Mesenchymal stem cell (in vitro differentiated cells and primary cell): ENCODE measurements around the gene HIPK2.

Source experiments
- DNase-seq: peaks from one replicate; pipeline ENCODE4 v3.0.0-alpha.2; 2013
- H2AFZ ChIP-seq: one replicate; pipeline ENCODE4 v1.6.1; 2013; ENCODE audit warnings: low read depth, mild to moderate bottlenecking, control low read depth, inconsistent platforms, low read length, moderate library complexity
- H2AK5ac ChIP-seq: 2 replicates; pipeline ENCODE4 v1.6.1; 2013; ENCODE audit warnings: low read length, moderate library complexity, mild to moderate bottlenecking, inconsistent platforms; ENCODE audit not compliant: severe bottlenecking
- H2BK120ac ChIP-seq: one replicate; pipeline ENCODE4 v1.6.1; 2013; ENCODE audit warnings: low read depth, mild to moderate bottlenecking, inconsistent platforms, low read length, moderate library complexity
- H2BK12ac ChIP-seq, 2 experiments: one replicate each; pipeline ENCODE4 v1.6.1; 2013; ENCODE audit warnings: inconsistent platforms in 2 of 2, low read length in 2 of 2, mild to moderate bottlenecking in 2 of 2, moderate library complexity in 2 of 2, control low read depth in 1 of 2
- H2BK15ac ChIP-seq: one replicate; pipeline ENCODE4 v1.6.1; 2013; ENCODE audit warnings: mild to moderate bottlenecking, low read depth, inconsistent platforms; ENCODE audit not compliant: poor library complexity, severe bottlenecking
- H2BK5ac ChIP-seq: 2 replicates; pipeline ENCODE4 v1.6.1; 2013; ENCODE audit warnings: low read depth, mild to moderate bottlenecking, low read length, control low read depth, inconsistent platforms; ENCODE audit not compliant: poor library complexity, severe bottlenecking
- H3K14ac ChIP-seq, 2 experiments: one replicate each; pipeline ENCODE4 v1.6.1; 2013; ENCODE audit warnings: inconsistent platforms in 2 of 2, low read length in 2 of 2, control low read depth in 1 of 2, mild to moderate bottlenecking in 1 of 2, moderate library complexity in 1 of 2
- H3K18ac ChIP-seq, 2 experiments: one replicate each; pipeline ENCODE4 v1.6.1; 2013; ENCODE audit warnings: inconsistent platforms in 2 of 2, low read length in 2 of 2, control low read depth in 1 of 2, low read depth in 1 of 2, mild to moderate bottlenecking in 1 of 2
- H3K23ac ChIP-seq, 2 experiments: one replicate each; pipeline ENCODE4 v1.6.1; 2013; ENCODE audit warnings: inconsistent platforms in 2 of 2, low read length in 2 of 2, mild to moderate bottlenecking in 2 of 2, moderate library complexity in 2 of 2, control low read depth in 1 of 2
- H3K27ac ChIP-seq: 2 replicates; pipeline ENCODE4 v1.5.1; 2013; ENCODE audit warnings: mild to moderate bottlenecking, moderate library complexity, low read length, control low read depth, inconsistent platforms; ENCODE audit not compliant: poor library complexity, severe bottlenecking
- H3K27me3 ChIP-seq, 2 experiments: 2 replicates each; pipeline versions ENCODE4 v1.6.1 to v1.7.0; 2013; ENCODE audit warnings: low read length in 2 of 2, mild to moderate bottlenecking in 2 of 2, moderate library complexity in 2 of 2, control low read depth in 1 of 2, inconsistent platforms in 1 of 2; ENCODE audit not compliant: control insufficient read depth in 1 of 2, insufficient read depth in 1 of 2
- H3K36me3 ChIP-seq, 2 experiments: 2 replicates each; pipeline versions ENCODE4 v1.6.1 to v1.7.0; 2013; ENCODE audit warnings: low read length in 2 of 2, control low read depth in 1 of 2, inconsistent platforms in 1 of 2, low read depth in 1 of 2, mild to moderate bottlenecking in 1 of 2; ENCODE audit not compliant: insufficient read depth in 2 of 2, control insufficient read depth in 1 of 2
- H3K4ac ChIP-seq, 2 experiments: one replicate each; pipeline ENCODE4 v1.6.1; 2013; ENCODE audit warnings: inconsistent platforms in 2 of 2, low read length in 2 of 2, mild to moderate bottlenecking in 2 of 2, moderate library complexity in 2 of 2, control low read depth in 1 of 2, low read depth in 1 of 2
- H3K4me1 ChIP-seq: 2 replicates; pipeline ENCODE4 v1.6.1; 2013; ENCODE audit warnings: low read depth, low read length, control low read depth; ENCODE audit not compliant: control insufficient read depth, insufficient read depth
- H3K4me2 ChIP-seq: 2 replicates; pipeline ENCODE4 v1.6.1; 2013; ENCODE audit warnings: low read length, mild to moderate bottlenecking, inconsistent platforms; ENCODE audit not compliant: poor library complexity, severe bottlenecking
- H3K4me3 ChIP-seq, 2 experiments: 2 replicates each; pipeline versions ENCODE4 v1.5.1 to v1.7.0; 2013; ENCODE audit warnings: low read length in 2 of 2, mild to moderate bottlenecking in 2 of 2, control low read depth in 1 of 2, low read depth in 1 of 2; ENCODE audit not compliant: insufficient read depth in 1 of 2
- H3K79me1 ChIP-seq: replicated peaks from 2 replicates; pipeline ENCODE4 v1.6.1; 2013; ENCODE audit warnings: mild to moderate bottlenecking, control low read depth, low read length, inconsistent platforms; ENCODE audit not compliant: poor library complexity, severe bottlenecking
- H3K9ac ChIP-seq: 2 replicates; pipeline ENCODE4 v1.7.0; 2013; ENCODE audit warnings: mild to moderate bottlenecking, low read length, moderate library complexity
- H3K9me3 ChIP-seq: 2 replicates; pipeline ENCODE4 v1.7.0; 2013; ENCODE audit warnings: mild to moderate bottlenecking, low read length; ENCODE audit not compliant: control insufficient read depth
- H4K8ac ChIP-seq: one replicate; pipeline ENCODE4 v1.6.1; 2013; ENCODE audit warnings: inconsistent platforms, mild to moderate bottlenecking, low read length, moderate library complexity
- H4K91ac ChIP-seq: one replicate; pipeline ENCODE4 v1.6.1; 2013; ENCODE audit warnings: mild to moderate bottlenecking, low read length, inconsistent platforms
- WGBS: methylation state at CpG from one replicate; pipeline ENCODE4 v1.1.7; 2013; ENCODE audit warnings: mixed read lengths; 5-methylcytosine and 5-hydroxymethylcytosine counted together

HIPK2 gene

GRCh38 chr7:139799586-139799985 lies 21.8 kb upstream of the HIPK2 start:
- Histone ChIP-seq H3K4me2 (no peak overlapping the region), H3K9me3 (no peaks in the 10 kb centered on the region), H3K14ac (no peak overlapping the region), H2BK12ac (no peak overlapping the region), H3K4me3 (no peak overlapping the region), H3K18ac (no peak overlapping the region), H2BK5ac (no peak overlapping the region), H4K8ac (no peak overlapping the region), H3K23ac (no peak overlapping the region), H3K79me1 (no peaks in the 10 kb centered on the region), H4K91ac (no peak overlapping the region), H3K36me3 (peaks cover 0 to 7% of the 10 kb centered on the region in 2 experiments), H2AK5ac (no peak overlapping the region), H2BK120ac (no peak overlapping the region), H3K9ac (no peak overlapping the region), H2BK15ac (no peak overlapping the region), H2AFZ (no peak overlapping the region), H3K27ac (no peak overlapping the region), H3K4me1 (no peaks in the 10 kb centered on the region), H3K4ac (no peak overlapping the region), H3K27me3 (peaks cover 0 to 4% of the 10 kb centered on the region in 2 experiments)
- 89% methylated on average over 2 of the region's 2 CpGs for WGBS
- DNase-seq: no peak

- H3K4ac ChIP-seq: no peak overlapping the region
- no peak overlapping the region for H2BK12ac ChIP-seq
- no peak for DNase-seq
- no peak overlapping the region for H4K8ac ChIP-seq
- H2BK15ac ChIP-seq: no peak overlapping the region
- peaks cover 0 to 4% of the 10 kb centered on the region in 2 experiments for H3K27me3 ChIP-seq
- WGBS: 97% methylated on average over 4 of the region's 4 CpGs
- H3K4me1 ChIP-seq: no peaks in the 10 kb centered on the region
- no peak overlapping the region for H3K4me3 ChIP-seq
- no peak overlapping the region for H4K91ac ChIP-seq
- no peak overlapping the region for H3K14ac ChIP-seq
- no peak overlapping the region for H2BK5ac ChIP-seq
- H3K18ac ChIP-seq: no peak overlapping the region
- H3K9ac ChIP-seq: no peak overlapping the region
- no peak overlapping the region for H2BK120ac ChIP-seq
- H2AFZ ChIP-seq: no peak overlapping the region
- H2AK5ac ChIP-seq: no peak overlapping the region
- no peak overlapping the region for H3K4me2 ChIP-seq
- H3K79me1 ChIP-seq: no peaks in the 10 kb centered on the region
- H3K36me3 ChIP-seq: peaks cover 0 to 7% of the 10 kb centered on the region in 2 experiments
- no peak overlapping the region for H3K27ac ChIP-seq
- H3K23ac ChIP-seq: no peak overlapping the region
- H3K9me3 ChIP-seq: no peaks in the 10 kb centered on the region
Observed at GRCh38 chr7:139798892-139799291, 21.1 kb upstream of the HIPK2 start.

- Histone ChIP-seq H3K9ac (peak overlapping the region; percentile 43), H3K14ac (no peak overlapping the region), H2BK15ac (no peak overlapping the region), H3K23ac (no peak overlapping the region), H3K9me3 (no peaks in the 10 kb centered on the region), H2BK5ac (no peak overlapping the region), H3K27me3 (peaks cover 0 to 4% of the 10 kb centered on the region in 2 experiments), H3K36me3 (peaks cover 0 to 4% of the 10 kb centered on the region in 2 experiments), H3K4me3 (peak overlapping the region in 1 of 2 experiments; percentile 56), H2BK120ac (no peak overlapping the region), H3K4me2 (no peak overlapping the region), H3K4me1 (no peaks in the 10 kb centered on the region), H2AFZ (no peak overlapping the region), H4K8ac (no peak overlapping the region), H3K18ac (no peak overlapping the region), H3K4ac (no peak overlapping the region), H3K79me1 (no peaks in the 10 kb centered on the region), H2AK5ac (no peak overlapping the region), H3K27ac (no peak overlapping the region), H4K91ac (no peak overlapping the region), H2BK12ac (no peak overlapping the region)
- WGBS: 87% methylated on average over 10 of the region's 10 CpGs
- no peak for DNase-seq
Observed at GRCh38 chr7:139798221-139798620, 20.4 kb upstream of the HIPK2 start.

GRCh38 chr7:139797607-139798006 lies 19.8 kb upstream of the HIPK2 start:
- Histone ChIP-seq H3K27me3 (peaks cover 0 to 4% of the 10 kb centered on the region in 2 experiments), H3K27ac (no peak overlapping the region), H2BK12ac (no peak overlapping the region), H4K91ac (no peak overlapping the region), H2BK120ac (no peak overlapping the region), H3K9me3 (no peaks in the 10 kb centered on the region), H2AFZ (no peak overlapping the region), H3K9ac (no peak overlapping the region), H3K79me1 (no peaks in the 10 kb centered on the region), H3K36me3 (peaks cover 0 to 3% of the 10 kb centered on the region in 2 experiments), H3K4ac (no peak overlapping the region), H3K18ac (no peak overlapping the region), H2AK5ac (no peak overlapping the region), H3K4me3 (no peak overlapping the region), H2BK15ac (no peak overlapping the region), H2BK5ac (no peak overlapping the region), H3K14ac (no peak overlapping the region), H3K23ac (no peak overlapping the region), H3K4me1 (no peaks in the 10 kb centered on the region), H4K8ac (no peak overlapping the region), H3K4me2 (no peak overlapping the region)
- no peak for DNase-seq
- WGBS: 100% methylated on average over 1 of the region's 2 CpGs
